ENCODE data around the gene PPIB. TPM values are rescaled to one million over a fixed set of nuclear protein-coding genes. Genes with fewer than 3 reads are reported as not detected.

The PPIB gene
- total RNA-seq, 1 donor from 2014 or later, result 1,074 TPM

- no peaks in the 10 kb centered on the region for H3K27me3 ChIP-seq (ENCODE audit: control insufficient read depth, insufficient read depth, low read length)
- no peak for DNase-seq (ENCODE audit: low read depth)
- H3K36me3 ChIP-seq (ENCODE audit: control insufficient read depth, insufficient read depth, low read length), result peaks cover 14% of the 10 kb centered on the region
- FAIRE-seq, result no peak
- TF ChIP-seq, protein P1, sequence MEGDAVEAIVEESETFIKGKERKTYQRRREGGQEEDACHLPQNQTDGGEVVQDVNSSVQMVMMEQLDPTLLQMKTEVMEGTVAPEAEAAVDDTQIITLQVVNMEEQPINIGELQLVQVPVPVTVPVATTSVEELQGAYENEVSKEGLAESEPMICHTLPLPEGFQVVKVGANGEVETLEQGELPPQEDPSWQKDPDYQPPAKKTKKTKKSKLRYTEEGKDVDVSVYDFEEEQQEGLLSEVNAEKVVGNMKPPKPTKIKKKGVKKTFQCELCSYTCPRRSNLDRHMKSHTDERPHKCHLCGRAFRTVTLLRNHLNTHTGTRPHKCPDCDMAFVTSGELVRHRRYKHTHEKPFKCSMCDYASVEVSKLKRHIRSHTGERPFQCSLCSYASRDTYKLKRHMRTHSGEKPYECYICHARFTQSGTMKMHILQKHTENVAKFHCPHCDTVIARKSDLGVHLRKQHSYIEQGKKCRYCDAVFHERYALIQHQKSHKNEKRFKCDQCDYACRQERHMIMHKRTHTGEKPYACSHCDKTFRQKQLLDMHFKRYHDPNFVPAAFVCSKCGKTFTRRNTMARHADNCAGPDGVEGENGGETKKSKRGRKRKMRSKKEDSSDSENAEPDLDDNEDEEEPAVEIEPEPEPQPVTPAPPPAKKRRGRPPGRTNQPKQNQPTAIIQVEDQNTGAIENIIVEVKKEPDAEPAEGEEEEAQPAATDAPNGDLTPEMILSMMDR (IDR thresholded peaks at IDR 0.05; ENCODE audit: insufficient read depth, low read length, severe bottlenecking), result no peak
- no peak overlapping the region for H3K4me3 ChIP-seq (ENCODE audit: low read depth, low read length)
These were observed 20.9 kb downstream of the PPIB start for GRCh38 chr15:64141798-64142512.

- TF ChIP-seq, protein P1 (IDR thresholded peaks at IDR 0.05; ENCODE audit: insufficient read depth, low read length, severe bottlenecking), result no peak
- H3K36me3 ChIP-seq (ENCODE audit: control insufficient read depth, insufficient read depth, low read length), result peaks cover 25% of the 10 kb centered on the region
- no peaks in the 10 kb centered on the region for H3K27me3 ChIP-seq (ENCODE audit: control insufficient read depth, insufficient read depth, low read length)
- DNase-seq (ENCODE audit: low read depth) (no peak), FAIRE-seq (no peak)
- no peak overlapping the region for H3K4me3 ChIP-seq (ENCODE audit: low read depth, low read length)
These were observed 24.4 kb downstream of the PPIB start for GRCh38 chr15:64138331-64138941.

DNA sequence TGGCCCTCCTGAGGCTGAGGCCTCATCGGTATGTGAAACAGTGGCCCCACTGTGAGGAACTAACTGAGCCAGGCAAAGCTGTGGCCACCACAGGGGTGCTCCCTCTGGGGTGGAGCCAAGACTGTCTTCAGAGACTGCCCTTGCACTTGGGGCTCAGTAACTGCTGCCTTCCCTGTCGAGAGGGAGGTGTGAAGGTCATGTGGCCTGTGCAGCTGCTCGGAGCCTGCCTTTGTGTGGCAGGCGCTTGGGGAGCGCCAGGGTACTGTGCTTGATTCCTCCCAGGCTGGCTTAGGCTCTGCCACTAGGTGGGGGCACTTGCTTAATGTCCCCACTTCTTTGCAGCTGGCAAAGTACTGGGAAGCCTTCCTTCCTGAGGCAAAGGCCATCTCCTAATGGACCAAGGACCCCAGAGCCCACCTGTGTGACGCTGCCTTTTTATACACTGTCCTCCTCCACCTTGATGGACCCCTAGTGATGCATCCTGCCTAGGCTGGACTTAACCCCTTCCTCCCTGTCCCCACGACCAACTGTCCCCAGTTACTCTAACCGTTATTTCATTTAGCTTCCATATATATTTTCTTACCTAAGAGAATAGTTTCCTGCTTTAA, 25.5 kb downstream of the PPIB start:
- no peak for DNase-seq (ENCODE audit: low read depth)
- H3K27me3 ChIP-seq (ENCODE audit: control insufficient read depth, insufficient read depth, low read length), result no peaks in the 10 kb centered on the region
- H3K36me3 ChIP-seq (ENCODE audit: control insufficient read depth, insufficient read depth, low read length), result peaks cover 22% of the 10 kb centered on the region
- TF ChIP-seq, protein P1 (IDR thresholded peaks at IDR 0.05; ENCODE audit: insufficient read depth, low read length, severe bottlenecking), result no peak
- FAIRE-seq, result no peak
- H3K4me3 ChIP-seq (ENCODE audit: low read depth, low read length), result no peak overlapping the region

DNA sequence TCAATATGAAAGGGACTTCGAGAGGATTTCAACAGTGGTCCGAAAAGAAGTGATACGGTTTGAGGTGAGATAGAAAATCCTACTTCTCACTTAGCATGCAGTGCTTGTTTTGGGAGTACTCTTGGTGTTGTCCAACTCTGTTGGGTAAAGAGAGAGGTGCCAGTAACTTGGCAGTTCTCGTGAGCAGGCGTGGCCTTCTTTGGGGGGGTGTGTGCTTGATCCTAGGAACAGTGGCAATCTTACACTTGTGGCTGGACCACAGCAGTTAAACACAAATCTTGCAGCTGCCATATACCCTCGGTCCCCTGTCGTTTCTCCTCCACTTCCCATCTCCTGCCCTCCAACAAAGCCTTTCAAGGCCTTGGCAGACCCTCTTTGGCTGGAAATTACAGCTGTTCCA, 26.5 kb downstream of the PPIB start:
- no peak for DNase-seq (ENCODE audit: low read depth)
- FAIRE-seq, result no peak
- no peak overlapping the region for H3K4me3 ChIP-seq (ENCODE audit: low read depth, low read length)
- TF ChIP-seq, protein P1 (IDR thresholded peaks at IDR 0.05; ENCODE audit: insufficient read depth, low read length, severe bottlenecking), result no peak
- peaks cover 28% of the 10 kb centered on the region for H3K36me3 ChIP-seq (ENCODE audit: control insufficient read depth, insufficient read depth, low read length)
- H3K27me3 ChIP-seq (ENCODE audit: control insufficient read depth, insufficient read depth, low read length), result no peaks in the 10 kb centered on the region

DNA sequence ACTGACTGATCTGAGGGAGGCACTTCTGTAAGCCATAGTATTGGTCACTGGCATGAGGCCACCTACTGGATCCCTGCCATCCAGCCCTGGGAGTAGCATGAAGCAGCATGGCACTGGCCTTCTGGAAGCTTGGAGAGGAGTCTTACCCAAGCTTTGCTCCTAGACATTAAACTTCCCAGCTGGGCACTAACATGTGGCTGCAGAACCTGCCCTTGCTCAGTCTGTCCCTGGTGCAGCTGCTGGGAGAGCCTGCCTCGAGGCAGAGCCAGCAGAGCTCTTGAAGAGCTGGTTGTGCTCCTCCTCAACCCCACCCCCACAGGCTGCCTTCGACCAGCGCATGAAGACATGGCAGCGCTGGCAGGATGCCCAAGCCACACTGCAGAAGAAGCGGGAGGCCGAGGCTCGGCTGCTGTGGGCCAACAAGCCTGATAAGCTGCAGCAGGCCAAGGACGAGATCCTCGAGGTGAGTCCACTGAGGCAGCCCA, 28.4 kb downstream of the PPIB start:
- H3K36me3 ChIP-seq (ENCODE audit: control insufficient read depth, insufficient read depth, low read length), result peaks cover 36% of the 10 kb centered on the region
- DNase-seq (ENCODE audit: low read depth) (no peak), FAIRE-seq (no peak)
- H3K27me3 ChIP-seq (ENCODE audit: control insufficient read depth, insufficient read depth, low read length), result no peaks in the 10 kb centered on the region
- H3K4me3 ChIP-seq (ENCODE audit: low read depth, low read length), result no peak overlapping the region
- TF ChIP-seq, protein P1 (IDR thresholded peaks at IDR 0.05; ENCODE audit: insufficient read depth, low read length, severe bottlenecking), result no peak

All from bronchial epithelial cell (primary cell).